ENCODE measurements around the gene TPCN2. TPM values are rescaled to one million over a fixed set of nuclear protein-coding genes. Genes with fewer than 3 reads are reported as not detected.

The TPCN2 gene
- total RNA-seq, 1 donor from 2014 or later, result 9.5 TPM

- peaks cover 60% of the 10 kb centered on the region for H3K27me3 Mint-ChIP-seq (ENCODE audit: low read depth, unreplicated experiment)
- no peak overlapping the region for H3K27ac Mint-ChIP-seq (ENCODE audit: unreplicated experiment)
- H3K36me3 ChIP-seq (ENCODE audit: insufficient read depth, low read length), result no peaks in the 10 kb centered on the region
- no peaks in the 10 kb centered on the region for H3K79me2 ChIP-seq (ENCODE audit: insufficient read depth, low read length)
- FAIRE-seq, result no peak
- TF ChIP-seq EZH2 (IDR thresholded peaks at IDR 0.05; ENCODE audit: insufficient read depth, low read length), result no peak
- no peak for TF ChIP-seq CTCF (IDR thresholded peaks at IDR 0.05; ENCODE audit: insufficient read depth, low read depth, low read length)
- peaks cover 12% of the 10 kb centered on the region for H3K9me3 Mint-ChIP-seq (ENCODE audit: unreplicated experiment)
- no peak overlapping the region for H3K27ac ChIP-seq (ENCODE audit: low read depth, low read length)
- H4K20me1 ChIP-seq (ENCODE audit: insufficient read depth, low read length), result peaks cover under 1% of the 10 kb centered on the region
- no peaks in the 10 kb centered on the region for H3K4me1 Mint-ChIP-seq (ENCODE audit: low read depth, unreplicated experiment)
- H3K9me3 ChIP-seq (ENCODE audit: insufficient read depth, low read depth, low read length), result peaks cover 8% of the 10 kb centered on the region
- H3K4me2 ChIP-seq (ENCODE audit: low read length), result no peak overlapping the region
- H3K9ac ChIP-seq (ENCODE audit: low read length), result no peak overlapping the region
- no peak overlapping the region for H3K4me3 Mint-ChIP-seq (ENCODE audit: unreplicated experiment)
- peaks cover 4% of the 10 kb centered on the region for H3K36me3 Mint-ChIP-seq (ENCODE audit: low read depth, unreplicated experiment)
- H3K27me3 ChIP-seq (ENCODE audit: insufficient read depth, low read length), result no peaks in the 10 kb centered on the region
- DNase-seq (ENCODE audit: low read depth), result no peak
- no peaks in the 10 kb centered on the region for H3K4me1 ChIP-seq (ENCODE audit: insufficient read depth, low read length)
- no peak overlapping the region for H3K4me3 ChIP-seq (ENCODE audit: insufficient read depth, low read depth, low read length)
- H2AFZ ChIP-seq (ENCODE audit: low read depth, low read length), result no peak overlapping the region
Observed at GRCh38 chr11:69106031-69106811, 57.5 kb downstream of the TPCN2 start.

- DNase-seq (ENCODE audit: low read depth) (no peak), FAIRE-seq (no peak)
- peaks cover 13% of the 10 kb centered on the region for H3K9me3 Mint-ChIP-seq (ENCODE audit: unreplicated experiment)
- H3K27me3 ChIP-seq (ENCODE audit: insufficient read depth, low read length), result no peaks in the 10 kb centered on the region
- no peak overlapping the region for H3K4me3 ChIP-seq (ENCODE audit: insufficient read depth, low read depth, low read length)
- H3K79me2 ChIP-seq (ENCODE audit: insufficient read depth, low read length), result no peaks in the 10 kb centered on the region
- H3K4me1 ChIP-seq (ENCODE audit: insufficient read depth, low read length), result no peaks in the 10 kb centered on the region
- no peaks in the 10 kb centered on the region for H3K36me3 ChIP-seq (ENCODE audit: insufficient read depth, low read length)
- no peaks in the 10 kb centered on the region for H4K20me1 ChIP-seq (ENCODE audit: insufficient read depth, low read length)
- no peak overlapping the region for H2AFZ ChIP-seq (ENCODE audit: low read depth, low read length)
- no peak overlapping the region for H3K9ac ChIP-seq (ENCODE audit: low read length)
- H3K4me2 ChIP-seq (ENCODE audit: low read length), result no peak overlapping the region
- no peak overlapping the region for H3K4me3 Mint-ChIP-seq (ENCODE audit: unreplicated experiment)
- peaks cover 69% of the 10 kb centered on the region for H3K27me3 Mint-ChIP-seq (ENCODE audit: low read depth, unreplicated experiment)
- no peak overlapping the region for H3K27ac Mint-ChIP-seq (ENCODE audit: unreplicated experiment)
- peaks cover 4% of the 10 kb centered on the region for H3K36me3 Mint-ChIP-seq (ENCODE audit: low read depth, unreplicated experiment)
- no peak overlapping the region for H3K27ac ChIP-seq (ENCODE audit: low read depth, low read length)
- no peak for TF ChIP-seq CTCF (IDR thresholded peaks at IDR 0.05; ENCODE audit: insufficient read depth, low read depth, low read length)
- TF ChIP-seq EZH2 (IDR thresholded peaks at IDR 0.05; ENCODE audit: insufficient read depth, low read length), result no peak
- H3K9me3 ChIP-seq (ENCODE audit: insufficient read depth, low read depth, low read length), result peaks cover 8% of the 10 kb centered on the region
- no peaks in the 10 kb centered on the region for H3K4me1 Mint-ChIP-seq (ENCODE audit: low read depth, unreplicated experiment)
Observed at GRCh38 chr11:69107413-69107812, 58.7 kb downstream of the TPCN2 start.

- TF ChIP-seq CTCF (IDR thresholded peaks at IDR 0.05; ENCODE audit: insufficient read depth, low read depth, low read length), result no peak
- no peak for TF ChIP-seq EZH2 (IDR thresholded peaks at IDR 0.05; ENCODE audit: insufficient read depth, low read length)
- Histone ChIP-seq H3K36me3 (ENCODE audit: insufficient read depth, low read length) (no peaks in the 10 kb centered on the region), H3K4me2 (ENCODE audit: low read length) (no peak overlapping the region), H3K79me2 (ENCODE audit: insufficient read depth, low read length) (no peaks in the 10 kb centered on the region), H3K4me3 (ENCODE audit: insufficient read depth, low read depth, low read length) (no peak overlapping the region), H3K9me3 (ENCODE audit: insufficient read depth, low read depth, low read length) (peaks cover 8% of the 10 kb centered on the region), H2AFZ (ENCODE audit: low read depth, low read length) (no peak overlapping the region), H3K27me3 (ENCODE audit: insufficient read depth, low read length) (no peaks in the 10 kb centered on the region), H3K9ac (ENCODE audit: low read length) (no peak overlapping the region), H4K20me1 (ENCODE audit: insufficient read depth, low read length) (no peaks in the 10 kb centered on the region), H3K4me1 (ENCODE audit: insufficient read depth, low read length) (no peaks in the 10 kb centered on the region), H3K27ac (ENCODE audit: low read depth, low read length) (no peak overlapping the region)
- no peak overlapping the region for H3K27ac Mint-ChIP-seq (ENCODE audit: unreplicated experiment)
- H3K9me3 Mint-ChIP-seq (ENCODE audit: unreplicated experiment), result peaks cover 13% of the 10 kb centered on the region
- H3K27me3 Mint-ChIP-seq (ENCODE audit: low read depth, unreplicated experiment), result peaks cover 67% of the 10 kb centered on the region
- no peak overlapping the region for H3K4me3 Mint-ChIP-seq (ENCODE audit: unreplicated experiment)
- FAIRE-seq (no peak), DNase-seq (ENCODE audit: low read depth) (no peak)
- no peaks in the 10 kb centered on the region for H3K4me1 Mint-ChIP-seq (ENCODE audit: low read depth, unreplicated experiment)
- H3K36me3 Mint-ChIP-seq (ENCODE audit: low read depth, unreplicated experiment), result peaks cover 4% of the 10 kb centered on the region
Observed at GRCh38 chr11:69108030-69108429, 59.3 kb downstream of the TPCN2 start.
